Spinal cord (tissue), 10 donors: ENCODE measurements around the gene SLC12A9. TPM values are rescaled to one million over a fixed set of nuclear protein-coding genes. Genes with fewer than 3 reads are reported as not detected.

Source experiments
- DNase-seq, 6 donors: peaks; one replicate each; pipeline versions ENCODE4 v3.0.0 to v3.0.0-alpha.2; 2013 to 2015; ENCODE audit warnings: low spot score in 6 of 6, low read depth in 4 of 6
- H3K27ac ChIP-seq: one replicate; pipeline ENCODE4 v1.5.1; 2013; ENCODE audit warnings: low read depth, low read length, control low read depth
- H3K27me3 ChIP-seq: one replicate; pipeline ENCODE4 v1.6.1; 2013; ENCODE audit warnings: low read length; ENCODE audit not compliant: control insufficient read depth, insufficient read depth
- H3K36me3 ChIP-seq: one replicate; pipeline ENCODE4 v1.6.1; 2013; ENCODE audit warnings: low read length; ENCODE audit not compliant: control insufficient read depth, insufficient read depth
- H3K4me1 ChIP-seq: one replicate; pipeline ENCODE4 v1.6.1; 2013; ENCODE audit warnings: low read length; ENCODE audit not compliant: control insufficient read depth, insufficient read depth
- H3K4me3 ChIP-seq: one replicate; pipeline ENCODE4 v1.5.1; 2013; ENCODE audit warnings: low read depth, low read length, control low read depth
- H3K9me3 ChIP-seq: one replicate; pipeline ENCODE4 v1.6.1; 2013; ENCODE audit warnings: low read length; ENCODE audit not compliant: control insufficient read depth, insufficient read depth
- WGBS: methylation state at CpG from one replicate; pipeline ENCODE4 v1.1.5; 2013; ENCODE audit warnings: missing lambda C conversion rate; ENCODE audit not compliant: insufficient coverage; 5-methylcytosine and 5-hydroxymethylcytosine counted together
- polyA plus RNA-seq, 2 donors: library from polyadenylated mRNA; unstranded; fragments of 120-200 nt; gene quantifications; one replicate each; pipeline ENCODE4 v1.2.1, GENCODE V29; 2013; ENCODE audit not compliant: insufficient read length in 2 of 2
- total RNA-seq, 2 donors: library from RNA; depleted of rRNA in 1 of 2; stranded (reverse); fragments of 120-200 nt in 1 of 2; fragments of >200 nt in 1 of 2; gene quantifications; one replicate each; pipeline versions ENCODE4 v1.2.3 to v1.2.4, GENCODE V29; 2013 to 2014
- donor health status: healthy.

Gene SLC12A9
- total and polyA plus RNA-seq, 4 donors, result 13.8 to 48.3 (median 28.0) TPM

GRCh38 chr7:100893910-100894721 is 41.6 kb downstream of the SLC12A9 start:
- WGBS, result 29% methylated on average over 32 of the region's 40 CpGs
- Histone ChIP-seq H3K4me3 (no peak overlapping the region), H3K27me3 (peaks cover 19% of the 10 kb centered on the region), H3K4me1 (peaks cover 61% of the 10 kb centered on the region), H3K9me3 (no peaks in the 10 kb centered on the region), H3K36me3 (peaks cover 32% of the 10 kb centered on the region), H3K27ac (no peak overlapping the region)
- peak in 1 of 6 donors; percentile 17 for DNase-seq

GRCh38 chr7:100894860-100895700 is 42.6 kb downstream of the SLC12A9 start:
- Histone ChIP-seq H3K36me3 (peaks cover 30% of the 10 kb centered on the region), H3K4me1 (peaks cover 53% of the 10 kb centered on the region), H3K27me3 (peaks cover 19% of the 10 kb centered on the region), H3K4me3 (peak overlapping the region; percentile 53), H3K9me3 (no peaks in the 10 kb centered on the region), H3K27ac (no peak overlapping the region)
- peak in 4 of 6 donors; percentile 59 to 94 (median 78) for DNase-seq
- WGBS, result 0% methylated on average over 77 of the region's 83 CpGs

DNA sequence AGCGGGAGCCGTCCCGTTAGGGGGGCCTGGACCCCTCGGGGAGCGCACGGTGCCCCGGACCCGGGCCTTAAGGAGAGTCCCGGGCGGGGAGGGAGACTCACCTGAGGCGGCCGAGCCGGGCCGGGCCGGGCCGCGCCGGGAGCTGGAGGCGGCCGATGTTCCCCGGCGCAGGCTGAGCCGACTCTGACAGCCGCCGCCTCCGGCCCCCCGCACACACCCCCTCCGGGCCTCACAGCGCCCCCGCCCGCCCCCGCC is 43.1 kb downstream of the SLC12A9 start, which contains the start of gene ACHE:
ACHE (minus strand) TSS at position 188 of the 255 bp plus-strand sequence. CDS start 1,656 bp downstream, outside the sequence.
- DNase-seq, result no peak
- 0% methylated on average over 19 of the region's 32 CpGs for WGBS
- Histone ChIP-seq H3K9me3 (no peaks in the 10 kb centered on the region), H3K4me1 (peaks cover 48% of the 10 kb centered on the region), H3K4me3 (peak within 1 kb of the TSS; percentile 53), H3K27ac (peak within 1 kb of the TSS; percentile 57), H3K36me3 (peaks cover 28% of the 10 kb centered on the region), H3K27me3 (peaks cover 19% of the 10 kb centered on the region)

GRCh38 chr7:100895956-100896731 is 43.6 kb downstream of the SLC12A9 start:
- WGBS, result 2% methylated on average over 52 of the region's 54 CpGs
- Histone ChIP-seq H3K9me3 (no peaks in the 10 kb centered on the region), H3K27ac (peak overlapping the region; percentile 57), H3K4me1 (peaks cover 43% of the 10 kb centered on the region), H3K27me3 (peaks cover 19% of the 10 kb centered on the region), H3K4me3 (peak overlapping the region; percentile 37), H3K36me3 (peaks cover 23% of the 10 kb centered on the region)
- peak in 2 of 6 donors; percentile 62 to 90 for DNase-seq

GRCh38 chr7:100896732-100897608 is 44.5 kb downstream of the SLC12A9 start:
- Histone ChIP-seq H3K9me3 (no peaks in the 10 kb centered on the region), H3K4me1 (peaks cover 37% of the 10 kb centered on the region), H3K27me3 (peaks cover 19% of the 10 kb centered on the region), H3K4me3 (peak overlapping the region; percentile 37), H3K36me3 (peaks cover 22% of the 10 kb centered on the region), H3K27ac (no peak overlapping the region)
- WGBS, result under 1% methylated on average over 89 of the region's 95 CpGs
- DNase-seq, result peak in 3 of 6 donors; percentile 47 to 89 (median 83)

- H3K9me3 ChIP-seq, result no peaks in the 10 kb centered on the region
- peaks cover 12% of the 10 kb centered on the region for H3K36me3 ChIP-seq
- DNase-seq, result no peak
- no peak overlapping the region for H3K4me3 ChIP-seq
- peaks cover 19% of the 10 kb centered on the region for H3K27me3 ChIP-seq
- H3K4me1 ChIP-seq, result peaks cover 33% of the 10 kb centered on the region
- WGBS, result 83% methylated on average over 10 of the region's 13 CpGs
- H3K27ac ChIP-seq, result no peak overlapping the region
Observed at GRCh38 chr7:100897772-100898454, 45.4 kb downstream of the SLC12A9 start.

DNA sequence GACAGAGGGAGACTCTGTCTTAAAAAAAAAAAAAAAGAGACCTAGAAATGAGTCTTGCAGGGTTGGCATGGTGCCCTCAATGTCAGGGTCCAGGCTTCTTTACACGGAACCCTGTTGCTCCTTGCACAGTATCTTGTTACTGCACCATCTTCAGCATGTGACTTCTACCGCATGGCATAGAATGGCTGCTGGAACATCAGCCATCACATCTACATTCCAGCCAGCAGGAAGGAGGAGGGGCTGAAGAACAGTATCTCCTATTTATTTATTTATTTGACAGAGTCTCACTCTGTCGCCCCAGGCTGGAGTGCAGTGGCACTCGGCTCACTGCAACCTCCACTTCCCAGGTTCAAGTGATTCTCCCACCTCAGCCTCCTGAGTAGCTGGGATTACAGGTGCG is 46.9 kb downstream of the SLC12A9 start:
- WGBS, result no CpG with 5 or more reads among the region's 5 CpGs

GRCh38 chr7:100900978-100901377 is 48.5 kb downstream of the SLC12A9 start:
- H3K36me3 ChIP-seq, result no peaks in the 10 kb centered on the region
- DNase-seq, result no peak
- H3K9me3 ChIP-seq, result no peaks in the 10 kb centered on the region
- H3K27me3 ChIP-seq, result peaks cover 15% of the 10 kb centered on the region
- no peak overlapping the region for H3K27ac ChIP-seq
- peaks cover 15% of the 10 kb centered on the region for H3K4me1 ChIP-seq
- 86% methylated on average over 1 of the region's 2 CpGs for WGBS
- no peak overlapping the region for H3K4me3 ChIP-seq

More for the DNA sequence above, 46.9 kb downstream of the SLC12A9 start:
- Histone ChIP-seq H3K27ac (no peak overlapping the region), H3K4me3 (no peak overlapping the region), H3K4me1 (peaks cover 27% of the 10 kb centered on the region), H3K36me3 (no peaks in the 10 kb centered on the region), H3K27me3 (peaks cover 19% of the 10 kb centered on the region), H3K9me3 (no peaks in the 10 kb centered on the region)
- DNase-seq, result no peak
